BE2C (cell line): ENCODE measurements around the gene METAP1.

ENCODE experiments used
- DNase-seq: peaks from one replicate; pipeline ENCODE4 v3.0.0-alpha.2; 2020
- H3K27me3 ChIP-seq: fragments of 250-450 bp; sonication (Bioruptor Pico); 2 replicates; pipeline ENCODE4 v1.5.1; 2020; ENCODE audit warnings: mild to moderate bottlenecking
- H3K36me3 ChIP-seq: fragments of 250-450 bp; sonication (Bioruptor Pico); 2 replicates; pipeline ENCODE4 v1.5.1; 2020; ENCODE audit warnings: mild to moderate bottlenecking
- H3K4me1 ChIP-seq: fragments of 250-450 bp; sonication (Bioruptor Pico); 2 replicates; pipeline ENCODE4 v1.5.1; 2020
- H3K4me3 ChIP-seq: 2 replicates; pipeline ENCODE4 v1.5.1; 2011; ENCODE audit warnings: low read depth, low read length
- H3K9me3 ChIP-seq: fragments of 250-450 bp; sonication (Bioruptor Pico); 2 replicates; pipeline ENCODE4 v1.5.1; 2020
- CTCF ChIP-seq: IDR thresholded peaks from 2 replicates; pipeline ENCODE4 v1.5.1; 2012; ENCODE audit warnings: mild to moderate bottlenecking, low read depth, low read length

The METAP1 gene

DNA sequence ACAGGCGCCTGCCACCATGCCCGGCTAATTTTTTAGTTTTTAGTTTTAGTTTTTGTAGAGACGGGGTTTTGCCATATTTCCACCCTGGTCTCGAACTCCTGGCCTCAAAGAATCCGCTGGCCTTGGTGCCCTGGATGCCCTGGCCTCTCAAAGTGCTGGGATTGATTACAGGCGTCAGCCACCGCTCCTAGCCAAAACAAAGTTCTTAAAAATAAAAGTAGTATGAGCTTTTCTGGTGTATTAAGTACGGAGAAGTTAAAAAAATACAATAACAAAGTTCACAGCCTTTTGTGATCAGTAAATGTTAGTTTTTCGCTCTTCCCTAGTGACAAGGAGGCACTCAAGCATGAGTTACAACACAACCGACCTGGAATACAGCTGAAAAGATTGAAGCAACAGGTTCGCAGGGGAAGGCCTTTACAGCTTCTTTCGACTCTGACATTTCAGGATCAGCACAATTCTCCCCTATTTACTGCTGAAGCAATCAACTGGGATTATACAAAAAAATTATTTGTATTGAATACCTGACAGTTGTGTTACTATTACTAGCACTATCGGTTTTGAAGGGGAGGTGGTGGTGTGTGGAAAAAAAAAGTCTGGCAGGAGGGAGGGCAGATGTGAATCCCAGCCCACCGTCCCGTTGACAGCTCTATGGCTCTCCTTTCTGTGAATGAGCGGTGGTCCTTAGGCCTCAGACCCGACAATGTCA lies 893 bp upstream of the METAP1 start:
- Histone ChIP-seq H3K4me1 (no peaks in the 10 kb centered on the region; the same call in 1 of the 2 replicates), H3K4me3 (peak overlapping the region; percentile 55), H3K36me3 (no peaks in the 10 kb centered on the region), H3K9me3 (no peaks in the 10 kb centered on the region), H3K27me3 (no peaks in the 10 kb centered on the region)
- DNase-seq, result no peak
- TF ChIP-seq CTCF, result no peak

GRCh38 chr4:98996056-98996764 lies 689 bp downstream of the METAP1 start:
- no peak for DNase-seq
- no peaks in the 10 kb centered on the region for H3K27me3 ChIP-seq
- no peaks in the 10 kb centered on the region; the same call in 1 of the 2 replicates for H3K4me1 ChIP-seq
- no peak for TF ChIP-seq CTCF
- no peaks in the 10 kb centered on the region for H3K36me3 ChIP-seq
- no peaks in the 10 kb centered on the region for H3K9me3 ChIP-seq
- H3K4me3 ChIP-seq, result peak overlapping the region; percentile 65

DNA sequence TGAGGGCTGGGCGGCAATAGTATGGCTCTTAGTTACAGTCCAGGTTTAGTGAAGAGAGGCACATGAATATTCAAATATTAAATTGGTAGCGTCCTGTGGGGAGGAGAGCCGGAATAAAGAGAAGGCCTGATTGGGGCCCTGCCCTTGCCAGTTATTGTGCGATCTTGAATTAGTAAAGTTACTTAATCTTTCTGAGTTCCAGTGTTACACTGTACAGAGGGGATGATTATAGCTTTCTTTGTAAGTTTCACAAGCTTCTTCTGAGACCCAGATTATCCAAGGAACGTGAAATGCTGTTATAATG lies 1.2 kb downstream of the METAP1 start:
- H3K4me3 ChIP-seq, result peak overlapping the region; percentile 65
- DNase-seq, result no peak
- TF ChIP-seq CTCF, result no peak
- no peaks in the 10 kb centered on the region for H3K36me3 ChIP-seq
- H3K9me3 ChIP-seq, result no peaks in the 10 kb centered on the region
- no peaks in the 10 kb centered on the region; the same call in 1 of the 2 replicates for H3K4me1 ChIP-seq
- H3K27me3 ChIP-seq, result no peaks in the 10 kb centered on the region

DNA sequence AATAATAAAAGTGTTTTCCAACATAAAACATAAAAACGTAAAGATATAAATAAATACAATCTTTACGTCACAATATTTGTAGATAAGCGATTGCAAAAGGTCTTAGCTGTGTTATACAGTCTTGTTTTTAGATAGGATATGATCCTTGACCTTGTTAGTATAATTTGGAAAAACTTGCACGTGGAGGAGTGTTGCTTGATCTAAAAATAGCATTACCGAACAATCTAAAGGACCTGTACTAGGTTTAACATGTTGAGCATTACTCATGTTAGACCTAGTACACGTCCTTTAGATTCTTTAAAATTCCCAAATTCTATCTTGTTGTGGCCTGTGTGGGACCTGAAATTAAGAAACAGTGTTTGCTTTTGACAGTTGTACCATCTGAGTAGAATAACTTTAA lies 1.6 kb downstream of the METAP1 start:
- DNase-seq, result no peak
- peak overlapping the region; percentile 65 for H3K4me3 ChIP-seq
- TF ChIP-seq CTCF, result no peak

GRCh38 chr4:98998551-98998950 lies 3.0 kb downstream of the METAP1 start:
- Histone ChIP-seq H3K4me3 (no peak overlapping the region), H3K9me3 (no peaks in the 10 kb centered on the region), H3K36me3 (no peaks in the 10 kb centered on the region), H3K27me3 (no peaks in the 10 kb centered on the region), H3K4me1 (peaks cover 8% of the 10 kb centered on the region)
- no peak for DNase-seq
- no peak for TF ChIP-seq CTCF

More for the DNA sequence above, 1.6 kb downstream of the METAP1 start:
- H3K36me3 ChIP-seq, result no peaks in the 10 kb centered on the region
- no peaks in the 10 kb centered on the region for H3K9me3 ChIP-seq
- no peaks in the 10 kb centered on the region for H3K27me3 ChIP-seq
- peaks cover 2% of the 10 kb centered on the region for H3K4me1 ChIP-seq

DNA sequence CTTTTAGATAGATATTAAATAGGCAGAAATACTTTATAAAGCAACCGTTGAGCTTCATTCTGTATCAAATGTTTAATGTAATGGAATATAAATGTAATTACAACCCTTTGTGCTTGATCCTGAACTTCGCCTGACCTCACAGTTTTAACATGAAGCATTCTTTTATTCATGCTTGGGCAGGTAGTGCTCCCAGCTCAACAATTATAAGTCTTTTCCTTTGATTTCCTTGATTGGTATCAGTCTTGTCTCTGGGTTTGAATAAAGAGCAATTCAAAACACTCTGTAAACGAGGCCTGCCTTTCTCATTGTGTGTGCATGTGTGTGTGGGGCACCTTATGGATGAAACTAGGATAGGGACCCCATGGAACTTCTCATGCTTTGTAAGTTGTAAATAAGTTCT lies 6.8 kb downstream of the METAP1 start:
- Histone ChIP-seq H3K36me3 (no peaks in the 10 kb centered on the region), H3K27me3 (no peaks in the 10 kb centered on the region), H3K9me3 (no peaks in the 10 kb centered on the region), H3K4me1 (peaks cover 8% of the 10 kb centered on the region; the same call in 1 of the 2 replicates), H3K4me3 (no peak overlapping the region)
- no peak for DNase-seq
- no peak for TF ChIP-seq CTCF
